WTC11 (cell line): ENCODE results near the gene TVP23A. TPM values are rescaled to one million over a fixed set of nuclear protein-coding genes. Genes with fewer than 3 reads are reported as not detected.

Experiments
- ATAC-seq: fragments of 200-7000 bp; cut with Tn5 transposase; 2 replicates; pipeline ENCODE4 v1.10.0; 2021; ENCODE audit warnings: mild to moderate bottlenecking, moderate library complexity
- CTCF ChIA-PET: fragments of 300-600 bp; sonication (Branson Sonifier 250); formaldehyde crosslinking; loops from one replicate; lab custom pipeline; 2021; ENCODE audit warnings: antibody characterized with exemption; lab: Charles Lee
- POLR2A ChIA-PET: fragments of 350-600 bp; sonication (Branson Sonifier 250); formaldehyde crosslinking; loops from one replicate; lab custom pipeline; 2021; ENCODE audit warnings: antibody characterized with exemption; lab: Charles Lee
- DNase-seq: peaks from one replicate; pipeline ENCODE4 v3.0.0; 2021; ENCODE audit warnings: low spot score
- H3K27ac Mint-ChIP-seq: 2 replicates; pipeline ENCODE4 v1.8.0; 2021; ENCODE audit warnings: mixed read lengths
- H3K27me3 Mint-ChIP-seq: 2 replicates; pipeline ENCODE4 v1.8.0; 2021; ENCODE audit warnings: low read depth, mild to moderate bottlenecking, moderate library complexity, mixed read lengths
- H3K36me3 Mint-ChIP-seq: 2 replicates; pipeline ENCODE4 v1.8.0; 2021; ENCODE audit warnings: mixed read lengths
- H3K4me1 Mint-ChIP-seq: 2 replicates; pipeline ENCODE4 v1.8.0; 2022; ENCODE audit warnings: mixed read lengths
- H3K4me3 Mint-ChIP-seq: 2 replicates; pipeline ENCODE4 v1.8.0; 2021; ENCODE audit warnings: mild to moderate bottlenecking, moderate library complexity, mixed read lengths
- H3K9me3 Mint-ChIP-seq: 2 replicates; pipeline ENCODE4 v1.8.0; 2021; ENCODE audit warnings: mixed read lengths
- AR ChIP-seq: fragments of 250-450 bp; sonication (Bioruptor Pico); IDR thresholded peaks from 2 replicates; pipeline ENCODE4 v1.9.0; 2021; ENCODE audit warnings: mild to moderate bottlenecking
- ATF6 ChIP-seq: sonication (generic); formaldehyde crosslinking; IDR thresholded peaks from 2 replicates; pipeline ENCODE4 v1.8.1; 2023; ENCODE audit warnings: mild to moderate bottlenecking, missing genetic modification reagents
- CREM ChIP-seq: sonication (generic); formaldehyde crosslinking; IDR thresholded peaks from 2 replicates; pipeline ENCODE4 v1.8.1; 2022; ENCODE audit warnings: mild to moderate bottlenecking, missing genetic modification reagents, moderate library complexity
- CTCF ChIP-seq: fragments of 200-600 bp; IDR thresholded peaks from 2 replicates; pipeline ENCODE4 v1.8.0; 2022; ENCODE audit warnings: antibody characterized with exemption
- EMX1 ChIP-seq: fragments of 250-450 bp; sonication (Bioruptor Pico); IDR thresholded peaks from 2 replicates; pipeline ENCODE4 v1.8.0; 2021; ENCODE audit warnings: mild to moderate bottlenecking
- ERG ChIP-seq: fragments of 250-450 bp; sonication (Bioruptor Pico); IDR thresholded peaks from 2 replicates; pipeline ENCODE4 v1.8.0; 2021; ENCODE audit warnings: mild to moderate bottlenecking
- ESRRA ChIP-seq: sonication (generic); formaldehyde crosslinking; IDR thresholded peaks from 2 replicates; pipeline ENCODE4 v1.8.1; 2022; ENCODE audit warnings: mild to moderate bottlenecking, missing genetic modification reagents, borderline replicate concordance
- ETV6 ChIP-seq: sonication (generic); formaldehyde crosslinking; IDR thresholded peaks from 2 replicates; pipeline ENCODE4 v1.8.1; 2022; ENCODE audit warnings: mild to moderate bottlenecking, missing genetic modification reagents
- FOXJ3 ChIP-seq: sonication (generic); formaldehyde crosslinking; IDR thresholded peaks from 2 replicates; pipeline ENCODE4 v1.9.0; 2021; ENCODE audit warnings: missing genetic modification reagents, mild to moderate bottlenecking, borderline replicate concordance
- GRHL2 ChIP-seq: fragments of 250-450 bp; sonication (Bioruptor Pico); IDR thresholded peaks from 2 replicates; pipeline ENCODE4 v1.8.0; 2022; ENCODE audit warnings: mild to moderate bottlenecking, moderate library complexity; ENCODE audit not compliant: insufficient replicate concordance, severe bottlenecking
- NR3C1 ChIP-seq: sonication (generic); formaldehyde crosslinking; conservative IDR thresholded peaks from 2 replicates; pipeline ENCODE4 v1.8.1; 2023; ENCODE audit warnings: low read depth, mild to moderate bottlenecking, missing genetic modification reagents
- PRRX2 ChIP-seq: fragments of 250-450 bp; sonication (Bioruptor Pico); IDR thresholded peaks from 2 replicates; pipeline ENCODE4 v1.8.0; 2021; ENCODE audit warnings: mild to moderate bottlenecking
- SOX15 ChIP-seq: fragments of 250-450 bp; sonication (Bioruptor Pico); IDR thresholded peaks from 2 replicates; pipeline ENCODE4 v1.9.0; 2021; ENCODE audit warnings: mild to moderate bottlenecking
- TCF7 ChIP-seq: sonication (generic); formaldehyde crosslinking; IDR thresholded peaks from 2 replicates; pipeline ENCODE4 v1.8.0; 2022; ENCODE audit warnings: mild to moderate bottlenecking, low read depth, missing genetic modification reagents, moderate library complexity
- USF2 ChIP-seq: sonication (generic); formaldehyde crosslinking; IDR thresholded peaks from 2 replicates; pipeline ENCODE4 v1.8.1; 2023; ENCODE audit warnings: mild to moderate bottlenecking, missing genetic modification reagents, moderate library complexity
- ZMAT4 ChIP-seq: fragments of 250-450 bp; sonication (Bioruptor Pico); IDR thresholded peaks from 2 replicates; pipeline ENCODE4 v1.9.0; 2021; ENCODE audit warnings: mild to moderate bottlenecking
- ZSCAN18 ChIP-seq: fragments of 250-450 bp; sonication (Bioruptor Pico); IDR thresholded peaks from 2 replicates; pipeline ENCODE4 v2.1.2; 2022; ENCODE audit warnings: mild to moderate bottlenecking, moderate library complexity
- total RNA-seq: library from RNA; stranded (reverse); gene quantifications from 3 replicates; pipeline ENCODE4 v1.2.3, GENCODE V29; 2021

Gene TVP23A
- total RNA-seq, 1 experiment from 2014 or later, result 1.2 TPM

GRCh38 chr16:10859658-10860057, 41.1 kb upstream of the TVP23A start (continued):
- TF ChIP-seq AR (CRISPR knock-in tag) (no peak), ZMAT4 (CRISPR knock-in tag) (no peak), GRHL2 (CRISPR knock-in tag) (no peak), USF2 (CRISPR knock-in tag) (no peak)

GRCh38 chr16:10859020-10859419, 40.4 kb upstream of the TVP23A start:
- no peak for ATAC-seq
- H3K27me3 Mint-ChIP-seq, result no peaks in the 10 kb centered on the region; the same call in 1 of the 2 replicates
- peaks cover 13% of the 10 kb centered on the region for H3K9me3 Mint-ChIP-seq
- no peak overlapping the region for H3K27ac Mint-ChIP-seq
- H3K36me3 Mint-ChIP-seq, result no peaks in the 10 kb centered on the region
- DNase-seq, result no peak
- CTCF ChIA-PET, result no interaction called here
- POLR2A ChIA-PET, result no interaction called here
- no peak overlapping the region for H3K4me3 Mint-ChIP-seq
- no peaks in the 10 kb centered on the region for H3K4me1 Mint-ChIP-seq
- TF ChIP-seq NR3C1 (CRISPR knock-in tag) (no peak), CREM (CRISPR knock-in tag) (no peak)

- TF ChIP-seq PRRX2 (CRISPR knock-in tag), result no peak
- TF ChIP-seq FOXJ3 (CRISPR knock-in tag), result no peak
- no peak for TF ChIP-seq ERG (CRISPR knock-in tag)
- no peak for TF ChIP-seq CTCF
- ChIA-PET POLR2A (no interaction called here), CTCF (interaction anchor here (0.6 to 1.5 kb wide), 2 partner anchors 12 to 61 kb away, joined by 4 to 6 read pairs; no protein-coding TSS in a partner anchor)
- Mint-ChIP-seq H3K27me3 (no peaks in the 10 kb centered on the region; the same call in 1 of the 2 replicates), H3K9me3 (peaks cover 13% of the 10 kb centered on the region), H3K4me3 (no peak overlapping the region), H3K27ac (no peak overlapping the region), H3K4me1 (no peaks in the 10 kb centered on the region), H3K36me3 (no peaks in the 10 kb centered on the region)
- no peak for ATAC-seq
- no peak for DNase-seq
These were observed 39.6 kb upstream of the TVP23A start for GRCh38 chr16:10858203-10858602.

GRCh38 chr16:10856042-10856441, 37.4 kb upstream of the TVP23A start:
- H3K4me1 Mint-ChIP-seq, result no peaks in the 10 kb centered on the region
- H3K36me3 Mint-ChIP-seq, result no peaks in the 10 kb centered on the region
- ChIA-PET CTCF (no interaction called here), POLR2A (no interaction called here)
- no peak overlapping the region for H3K4me3 Mint-ChIP-seq
- H3K9me3 Mint-ChIP-seq, result peaks cover 13% of the 10 kb centered on the region
- H3K27ac Mint-ChIP-seq, result no peak overlapping the region
- TF ChIP-seq EMX1, result no peak
- TF ChIP-seq TCF7 (CRISPR knock-in tag), result no peak
- TF ChIP-seq SOX15 (CRISPR knock-in tag), result no peak
- no peak for TF ChIP-seq ATF6 (CRISPR knock-in tag)
- no peak for TF ChIP-seq ZSCAN18 (CRISPR knock-in tag)
- no peak for TF ChIP-seq ESRRA (CRISPR knock-in tag)
- TF ChIP-seq FOXJ3 (CRISPR knock-in tag), result no peak
- no peak for TF ChIP-seq ETV6 (CRISPR knock-in tag)
- H3K27me3 Mint-ChIP-seq, result no peaks in the 10 kb centered on the region; the same call in 1 of the 2 replicates
- ATAC-seq, result no peak
- no peak for DNase-seq
